H1 (cell line): ENCODE data around the gene PRKCA. TPM values are rescaled to one million over a fixed set of nuclear protein-coding genes. Genes with fewer than 3 reads are reported as not detected.

ENCODE experiments used
- CTCF ChIA-PET: fragments of 300-600 bp; sonication (Branson Sonifier 250); formaldehyde crosslinking; loops from one replicate; lab custom pipeline; 2021; ENCODE audit not compliant: partially characterized antibody; lab: Charles Lee
- POLR2A ChIA-PET: fragments of 300-600 bp; sonication (Branson Sonifier 250); formaldehyde crosslinking; loops from one replicate; lab custom pipeline; 2021; ENCODE audit warnings: inconsistent platforms; ENCODE audit not compliant: partially characterized antibody; lab: Charles Lee
- DNase-seq, 2 experiments: peaks; one replicate each; pipeline versions ENCODE4 v3.0.0 to v3.0.0-alpha.2; 2010 to 2022; ENCODE audit warnings: low spot score in 2 of 2, low read depth in 1 of 2, mixed read lengths in 1 of 2
- FAIRE-seq: peaks from 2 replicates; lab custom pipeline; 2011; peaks lifted over from hg19 to GRCh38; lab: Jason Lieb, UNC
- H2AFZ ChIP-seq: 2 replicates; pipeline ENCODE4 v1.8.1; 2012; ENCODE audit warnings: low read length, inconsistent platforms
- H2AK5ac ChIP-seq: 2 replicates; pipeline ENCODE4 v1.6.1; 2013; ENCODE audit warnings: low read depth, low read length
- H2BK120ac ChIP-seq: replicated peaks from 2 replicates; pipeline ENCODE3; 2013; ENCODE audit warnings: low read depth, low read length, inconsistent platforms
- H2BK12ac ChIP-seq: 2 replicates; pipeline ENCODE4 v1.6.1; 2013; ENCODE audit warnings: low read depth, low read length
- H2BK15ac ChIP-seq: 2 replicates; pipeline ENCODE4 v1.6.1; 2013; ENCODE audit warnings: low read length
- H2BK20ac ChIP-seq: 2 replicates; pipeline ENCODE4 v1.6.1; 2013; ENCODE audit warnings: low read length
- H2BK5ac ChIP-seq: 2 replicates; pipeline ENCODE4 v1.6.1; 2013; ENCODE audit warnings: low read depth, low read length
- H3K14ac ChIP-seq: 2 replicates; pipeline ENCODE4 v1.6.1; 2013; ENCODE audit warnings: inconsistent platforms; ENCODE audit not compliant: insufficient read length
- H3K18ac ChIP-seq: 2 replicates; pipeline ENCODE4 v1.6.1; 2013; ENCODE audit warnings: low read length; ENCODE audit errors: extremely low read depth
- H3K23ac ChIP-seq: 2 replicates; pipeline ENCODE4 v1.6.1; 2013; ENCODE audit warnings: inconsistent platforms; ENCODE audit not compliant: insufficient read length
- H3K23me2 ChIP-seq: 2 replicates; pipeline ENCODE4 v1.6.1; 2013; ENCODE audit warnings: low read depth, low read length
- H3K27ac ChIP-seq: 2 replicates; pipeline ENCODE4 v1.6.1; 2011; ENCODE audit warnings: low read depth, low read length, inconsistent platforms
- H3K27me3 ChIP-seq, 4 experiments: replicated peaks in 1 of 4; 1 replicate in 1 of 4; 2 replicates in 3 of 4; pipeline versions ENCODE4 v1.6.1 to v1.8.1; 2011 to 2013; ENCODE audit warnings: low read length in 3 of 4, mild to moderate bottlenecking in 3 of 4, inconsistent platforms in 2 of 4, mixed read lengths in 2 of 4, moderate library complexity in 1 of 4; ENCODE audit not compliant: control insufficient read depth in 3 of 4, insufficient read depth in 3 of 4; ENCODE audit errors: extremely low read depth in 1 of 4
- H3K36me3 ChIP-seq, 4 experiments: 2 replicates each; pipeline versions ENCODE4 v1.6.1 to v1.8.1; 2011 to 2013; ENCODE audit warnings: mild to moderate bottlenecking in 4 of 4, low read length in 3 of 4, moderate library complexity in 2 of 4, control low read depth in 1 of 4, inconsistent platforms in 1 of 4; ENCODE audit not compliant: insufficient read depth in 4 of 4, control insufficient read depth in 2 of 4
- H3K4ac ChIP-seq: replicated peaks from 2 replicates; pipeline ENCODE3; 2013; ENCODE audit warnings: low read length, low read depth, mixed read lengths, inconsistent platforms; ENCODE audit not compliant: insufficient read length
- H3K4me1 ChIP-seq, 4 experiments: replicated peaks in 1 of 4; 1 replicate in 1 of 4; 2 replicates in 3 of 4; pipeline versions ENCODE4 v1.6.1 to v1.8.1; 2011 to 2013; ENCODE audit warnings: low read length in 3 of 4, inconsistent platforms in 2 of 4, mixed read lengths in 1 of 4; ENCODE audit not compliant: insufficient read depth in 4 of 4, control insufficient read depth in 3 of 4
- H3K4me2 ChIP-seq, 2 experiments: 2 replicates each; pipeline versions ENCODE4 v1.6.1 to v1.8.1; 2011 to 2013; ENCODE audit warnings: low read depth in 2 of 2, low read length in 2 of 2, control low read depth in 1 of 2, inconsistent platforms in 1 of 2, mild to moderate bottlenecking in 1 of 2; ENCODE audit not compliant: insufficient read depth in 1 of 2
- H3K4me3 ChIP-seq, 4 experiments: fragments of 200-600, 300-600 bp in 1 of 4; sonication (generic), shearing (Covaris generic), sonication (Bioruptor Twin) in 1 of 4; 2 replicates each; pipeline versions ENCODE4 v1.5.1 to v1.8.1; 2011 to 2016; ENCODE audit warnings: low read length in 4 of 4, low read depth in 3 of 4, control low read depth in 2 of 4, inconsistent platforms in 2 of 4, mild to moderate bottlenecking in 2 of 4, mixed read lengths in 1 of 4, moderate library complexity in 1 of 4; ENCODE audit not compliant: insufficient read depth in 2 of 4; ENCODE audit errors: extremely low read depth in 1 of 4
- H3K56ac ChIP-seq: replicated peaks from 2 replicates; pipeline ENCODE3; 2013; ENCODE audit warnings: low read depth, mild to moderate bottlenecking, mixed read lengths, low read length, inconsistent platforms; ENCODE audit not compliant: insufficient read length
- H3K79me1 ChIP-seq: 2 replicates; pipeline ENCODE4 v1.6.1; 2013; ENCODE audit warnings: low read depth, low read length, control low read depth
- H3K79me2 ChIP-seq, 2 experiments: 2 replicates each; pipeline versions ENCODE4 v1.6.1 to v1.8.1; 2012 to 2013; ENCODE audit warnings: low read length in 2 of 2, mild to moderate bottlenecking in 2 of 2, inconsistent platforms in 1 of 2; ENCODE audit not compliant: insufficient read depth in 2 of 2, control insufficient read depth in 1 of 2
- H3K9ac ChIP-seq, 4 experiments: replicated peaks in 1 of 4; 1 replicate in 1 of 4; 2 replicates in 3 of 4; pipeline versions ENCODE4 v1.6.1 to v1.8.1; 2011 to 2013; ENCODE audit warnings: low read depth in 3 of 4, low read length in 3 of 4, control low read depth in 2 of 4, mild to moderate bottlenecking in 2 of 4, moderate library complexity in 2 of 4, inconsistent platforms in 1 of 4; ENCODE audit errors: extremely low read depth in 1 of 4
- H3K9me3 ChIP-seq, 2 experiments: 2 replicates each; pipeline versions ENCODE4 v1.6.1 to v1.8.1; 2012 to 2013; ENCODE audit warnings: mild to moderate bottlenecking in 2 of 2, moderate library complexity in 2 of 2, control low read depth in 1 of 2, inconsistent platforms in 1 of 2, low read depth in 1 of 2, low read length in 1 of 2, mixed read lengths in 1 of 2; ENCODE audit not compliant: insufficient read depth in 2 of 2
- H4K20me1 ChIP-seq, 2 experiments: replicated peaks in 1 of 2; 2 replicates each; pipeline versions ENCODE3 to v1.8.1; 2011 to 2013; ENCODE audit warnings: inconsistent platforms in 2 of 2, low read length in 2 of 2, mild to moderate bottlenecking in 1 of 2; ENCODE audit not compliant: insufficient read depth in 2 of 2, control insufficient read depth in 1 of 2
- H4K5ac ChIP-seq: 2 replicates; pipeline ENCODE4 v1.6.1; 2013; ENCODE audit warnings: low read length, low read depth, mixed read lengths, inconsistent platforms; ENCODE audit not compliant: insufficient read length
- H4K8ac ChIP-seq: 2 replicates; pipeline ENCODE4 v1.8.0; 2013; ENCODE audit warnings: mild to moderate bottlenecking, moderate library complexity, low read length, inconsistent platforms; ENCODE audit not compliant: insufficient read depth; ENCODE audit errors: extremely low read depth
- H4K91ac ChIP-seq: replicated peaks from 2 replicates; pipeline ENCODE3; 2013; ENCODE audit warnings: low read length, mixed read lengths, inconsistent platforms; ENCODE audit not compliant: insufficient read length
- MAX ChIP-seq: IDR thresholded peaks from 2 replicates; pipeline ENCODE4 v1.6.1; 2012; ENCODE audit warnings: inconsistent platforms
- NANOG ChIP-seq: IDR thresholded peaks from 2 replicates; pipeline ENCODE4 v1.6.1; 2011; ENCODE audit warnings: low read length, low read depth, mild to moderate bottlenecking, inconsistent platforms; ENCODE audit not compliant: insufficient read depth, poor library complexity, severe bottlenecking
- POU5F1 ChIP-seq: IDR thresholded peaks from 2 replicates; pipeline ENCODE4 v1.6.1; 2011; ENCODE audit warnings: low read depth, mild to moderate bottlenecking, low read length, moderate library complexity
- RAD21 ChIP-seq, 2 experiments: IDR thresholded peaks in 1 of 2; conservative IDR thresholded peaks in 1 of 2; 2 replicates each; pipeline ENCODE4 v1.6.1; 2011; ENCODE audit warnings: low read depth in 2 of 2, low read length in 2 of 2, improper control_type of control experiment in 1 of 2, inconsistent platforms in 1 of 2, mild to moderate bottlenecking in 1 of 2, moderate library complexity in 1 of 2
- USF2 ChIP-seq: IDR thresholded peaks from 2 replicates; pipeline ENCODE4 v1.6.1; 2011; ENCODE audit warnings: low read length, improper control_type of control experiment
- WGBS, 2 experiments: shearing (Covaris generic) in 1 of 2; methylation state at CpG; one replicate each; pipeline versions ENCODE4 v1.1.6 to v1.1.7; 2013 to 2015; ENCODE audit warnings: low lambda C conversion rate in 2 of 2, mixed read lengths in 2 of 2, inconsistent platforms in 1 of 2, low coverage in 1 of 2, missing lambda C conversion rate in 1 of 2; ENCODE audit not compliant: insufficient replicate concordance in 2 of 2, insufficient coverage in 1 of 2, insufficient read length in 1 of 2; ENCODE audit errors: extremely low coverage in 1 of 2, missing lambda C conversion rate in 1 of 2; 5-methylcytosine and 5-hydroxymethylcytosine counted together
- polyA plus RNA-seq, 7 experiments: library from polyadenylated mRNA; depleted of rRNA in 3 of 7; stranded (reverse) in 5 of 7; unstranded in 2 of 7; fragments of >200 nt in 5 of 7; fragments of 200-250 nt in 2 of 7; gene quantifications; 1 replicate in 5 of 7; 2 replicates in 1 of 7; 4 replicates in 1 of 7; pipeline versions ENCODE4 v1.2.1 to v1.2.3, GENCODE V29; 2011 to 2013; ENCODE audit warnings: missing spikeins in 2 of 7, mixed read lengths in 2 of 7
- total RNA-seq: library from RNA; stranded (reverse); fragmentation: NEBNext Ultra II Directional; extraction: Animal tissue kit (Norgen Biotek cat#: 25700); gene quantifications from 2 replicates; pipeline ENCODE4 v1.2.1, GENCODE V29; 2021

The PRKCA gene
- total and polyA plus RNA-seq, 2 of the 8 experiments (the other 6 are each of a cell fraction or from before 2014, with no cell fraction given): 5.8 to 17.8 TPM

DNA sequence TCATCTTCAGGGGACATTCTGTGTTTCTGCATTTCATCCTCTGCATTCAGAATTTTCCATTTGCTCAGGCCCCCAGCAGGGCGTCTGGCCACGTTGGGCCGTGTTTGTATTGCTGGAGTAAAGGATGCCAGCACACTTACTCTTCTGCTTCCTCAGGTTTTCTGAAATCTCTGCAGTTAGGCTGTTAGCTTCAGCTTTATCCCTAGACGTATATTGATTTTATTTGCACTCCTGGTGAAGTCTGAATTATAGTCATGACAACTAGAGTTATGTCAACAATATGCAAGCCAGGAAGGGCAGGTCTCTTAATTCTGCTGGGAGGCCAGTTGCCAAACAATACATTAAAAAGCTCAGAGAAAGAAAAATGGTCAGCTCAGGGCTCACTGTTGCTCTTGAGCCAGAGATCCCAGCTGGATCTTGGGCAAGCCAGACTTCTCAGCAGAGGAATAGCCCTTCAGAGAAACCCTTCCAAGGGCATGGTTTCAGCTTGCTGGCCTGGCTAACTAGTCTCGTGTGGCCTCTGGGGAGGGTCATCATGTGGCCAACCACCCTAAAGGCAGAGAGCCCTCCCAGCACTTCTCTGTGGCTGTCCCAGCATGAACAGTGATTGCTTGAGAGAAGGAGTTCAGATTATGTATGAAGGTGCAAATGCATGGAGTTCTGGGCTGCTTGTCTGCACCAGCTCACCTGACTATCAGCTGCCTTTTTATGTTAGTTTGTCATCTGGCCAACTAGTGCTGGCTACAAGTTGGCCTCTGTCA is 422.3 kb downstream of the PRKCA start:
- no peaks in the 10 kb centered on the region for H3K23me2 ChIP-seq
- FAIRE-seq (no peak), DNase-seq (no peak)
- peak overlapping the region; percentile 14; the same call in 1 of the 2 replicates for H2AK5ac ChIP-seq
- no peak overlapping the region for H4K91ac ChIP-seq
- H3K36me3 ChIP-seq: no peaks in the 10 kb centered on the region
- peak overlapping the region; percentile 20 for H3K18ac ChIP-seq
- no peak overlapping the region for H2BK5ac ChIP-seq
- H3K23ac ChIP-seq: no peak overlapping the region
- no peak overlapping the region for H2BK120ac ChIP-seq
- 86% methylated on average over 5 of the region's 5 CpGs; no CpG with 5 or more reads in 1 of the 2 experiments for WGBS, 2 experiments
- no peak overlapping the region for H3K14ac ChIP-seq
- no peaks in the 10 kb centered on the region for H3K79me2 ChIP-seq
- peaks cover 8 to 27% (median 16%) of the 10 kb centered on the region in 4 experiments for H3K4me1 ChIP-seq
- no peaks in the 10 kb centered on the region for H3K27me3 ChIP-seq
- H2AFZ ChIP-seq: no peak overlapping the region
- no peak overlapping the region for H3K56ac ChIP-seq
- H4K5ac ChIP-seq: no peak overlapping the region
- no peaks in the 10 kb centered on the region for H4K20me1 ChIP-seq
- no peak overlapping the region for H3K9ac ChIP-seq
- H3K4ac ChIP-seq: no peak overlapping the region
- H2BK20ac ChIP-seq: peak overlapping the region; percentile 61; the same call in 1 of the 2 replicates
- H3K4me2 ChIP-seq: no peak overlapping the region
- H4K8ac ChIP-seq: no peak overlapping the region
- no peak for TF ChIP-seq NANOG
- no peak for TF ChIP-seq POU5F1
- TF ChIP-seq MAX: no peak
- no peak for TF ChIP-seq RAD21 (IDR thresholded peaks at IDR 0.05 in 1 of 2, conservative IDR thresholded peaks at IDR 0.05 in 1 of 2; ENCODE audit: low read depth in 2 of 2, low read length in 2 of 2)
- TF ChIP-seq USF2: no peak
- ChIA-PET CTCF (interaction anchor here (0.6 to 6.2 kb wide), 21 partner anchors 9 to 748 kb away, joined by 3 to 59 read pairs (median 3); no protein-coding TSS in a partner anchor), POLR2A (no interaction called here)
- H3K79me1 ChIP-seq: no peaks in the 10 kb centered on the region
- H3K9me3 ChIP-seq: no peaks in the 10 kb centered on the region
- H3K4me3 ChIP-seq: no peak overlapping the region
- H2BK15ac ChIP-seq: no peak overlapping the region
- no peak overlapping the region for H3K27ac ChIP-seq
- peak overlapping the region; percentile 17; the same call in 1 of the 2 replicates for H2BK12ac ChIP-seq
